Adrenal gland (tissue), 12 donors: ENCODE measurements around the gene SSR1. TPM values are rescaled to one million over a fixed set of nuclear protein-coding genes. Genes with fewer than 3 reads are reported as not detected.

Source experiments
- DNase-seq, 7 donors: peaks; one replicate each; pipeline ENCODE4 v3.0.0-alpha.2; 2019 to 2020
- H3K27ac ChIP-seq, 5 donors: fragments of 200-600 bp; sonication (generic) in 4 of 5; 1 replicate in 3 of 5; 2 replicates in 2 of 5; pipeline versions ENCODE4 v1.5.1 to v1.8.0; 2016 to 2020; ENCODE audit warnings: mild to moderate bottlenecking in 1 of 5
- H3K27me3 ChIP-seq: fragments of 200-600 bp; 2 replicates; pipeline ENCODE4 v1.8.0; 2021
- H3K36me3 ChIP-seq, 2 donors: fragments of 200-600 bp; replicated peaks in 1 of 2; 1 replicate in 1 of 2; 2 replicates in 1 of 2; pipeline versions ENCODE4 v1.5.1 to v1.8.0; 2018 to 2022
- H3K4me1 ChIP-seq, 2 donors: fragments of 200-600 bp; replicated peaks in 1 of 2; 1 replicate in 1 of 2; 2 replicates in 1 of 2; pipeline versions ENCODE4 v1.5.1 to v1.8.0; 2018 to 2021
- H3K4me3 ChIP-seq, 4 donors: fragments of 200-600 bp; sonication (generic) in 3 of 4; one replicate each; pipeline ENCODE4 v1.5.1; 2016 to 2018
- H3K9me3 ChIP-seq, 3 donors: fragments of 200-600 bp; sonication (generic) in 1 of 3; replicated peaks in 1 of 3; 1 replicate in 2 of 3; 2 replicates in 1 of 3; pipeline versions ENCODE4 v1.5.1 to v1.8.0; 2016 to 2021
- POLR2A ChIP-seq, 2 donors: fragments of 450-650 bp; IDR thresholded peaks; one replicate each; pipeline ENCODE4 v1.6.1; 2017; ENCODE audit warnings: antibody characterized with exemption in 2 of 2, mild to moderate bottlenecking in 2 of 2, moderate library complexity in 1 of 2
- WGBS, 4 donors: extraction: QIAGEN DNeasy Blood & Tissue Kit in 2 of 4; methylation state at CpG; one replicate each; pipeline versions ENCODE4 v1.1.5 to v1.1.7; 2013 to 2017; 5-methylcytosine and 5-hydroxymethylcytosine counted together
- intact Hi-C, 2 donors: fragments of 100-400 bp; cut with DNase I; formaldehyde crosslinking; loops; one replicate each; pipeline versions ENCODE4 v1.14.1 to v1.15.0; 2022 to 2023
- polyA plus RNA-seq, 3 donors: library from polyadenylated mRNA; stranded (reverse); fragments of 200-250 nt in 2 of 3; fragments of 350-450 nt in 1 of 3; fragmentation: Illumina TruSeq in 1 of 3; extraction: RNeasy Lipid Tissue Mini Kit (QIAGEN cat#74804) in 1 of 3; gene quantifications; one replicate each; pipeline ENCODE4 v1.2.3, GENCODE V29; 2013 to 2014
- total RNA-seq, 9 donors: library from RNA; depleted of rRNA in 4 of 9; stranded (reverse); fragments of >200 nt in 4 of 9; fragments of 120-200 nt in 1 of 9; fragmentation: NEBNext Ultra II Directional in 1 of 9; extraction: Animal tissue kit (Norgen Biotek cat#: 25700) in 1 of 9; gene quantifications; one replicate each; pipeline versions ENCODE4 v1.1.0 to v1.2.4, GENCODE V29; 2013 to 2023
- TF ChIP-seq, protein P1 (sequence below), 6 experiments: fragments of 450-650 bp in 4 of 6; fragments of 200-600 bp in 2 of 6; sonication (generic) in 1 of 6; IDR thresholded peaks; 1 replicate in 5 of 6; 2 replicates in 1 of 6; pipeline versions ENCODE4 v1.5.1 to v1.8.0; 2016 to 2021; ENCODE audit warnings: antibody characterized with exemption in 6 of 6, mild to moderate bottlenecking in 2 of 6, moderate library complexity in 1 of 6
- donor health status: healthy with polysubstance abuse.
- donor health status: Bipolar disorder and iron deficiency.
- donor health status: DM: yes; HTN: yes; CAD: no.
- donor health status: DM: no; HTN: no; CAD: no.
- donor health status: DM: no; HTN: no; CAD: no.
- donor health status: DM: yes; HTN: yes; CAD: no.

The SSR1 gene
- total and polyA plus RNA-seq, 12 donors: 9.7 to 281 (median 96.3) TPM

DNA sequence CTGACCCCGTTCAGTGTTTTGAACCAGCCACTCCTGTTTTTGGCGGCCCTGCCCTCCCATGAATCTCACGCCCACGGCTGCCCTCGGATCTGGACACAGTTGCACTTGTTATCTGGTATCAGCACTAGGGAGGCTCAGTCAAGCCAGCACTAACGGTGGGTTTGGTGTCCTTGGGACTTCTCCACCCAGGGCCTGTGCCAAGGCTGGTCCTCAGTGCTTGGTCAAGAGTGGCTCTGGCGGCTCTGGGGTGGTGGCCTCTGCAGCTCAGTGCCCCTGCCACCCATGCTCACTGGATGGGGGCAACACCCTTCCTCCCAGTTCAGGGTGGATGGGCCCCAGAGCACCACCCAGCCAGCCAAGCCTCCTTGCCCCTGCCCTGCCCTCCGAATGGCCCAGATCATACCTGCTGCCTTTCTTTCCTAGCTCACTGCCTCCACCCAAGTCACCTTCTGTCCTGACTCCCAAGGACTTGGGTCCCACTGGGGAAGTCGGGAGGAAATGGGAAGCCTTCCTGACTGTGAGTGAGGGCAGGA, 54.7 kb downstream of the SSR1 start:
- no peak for TF ChIP-seq POLR2A (IDR thresholded peaks at IDR 0.05)
- TF ChIP-seq, protein P1, sequence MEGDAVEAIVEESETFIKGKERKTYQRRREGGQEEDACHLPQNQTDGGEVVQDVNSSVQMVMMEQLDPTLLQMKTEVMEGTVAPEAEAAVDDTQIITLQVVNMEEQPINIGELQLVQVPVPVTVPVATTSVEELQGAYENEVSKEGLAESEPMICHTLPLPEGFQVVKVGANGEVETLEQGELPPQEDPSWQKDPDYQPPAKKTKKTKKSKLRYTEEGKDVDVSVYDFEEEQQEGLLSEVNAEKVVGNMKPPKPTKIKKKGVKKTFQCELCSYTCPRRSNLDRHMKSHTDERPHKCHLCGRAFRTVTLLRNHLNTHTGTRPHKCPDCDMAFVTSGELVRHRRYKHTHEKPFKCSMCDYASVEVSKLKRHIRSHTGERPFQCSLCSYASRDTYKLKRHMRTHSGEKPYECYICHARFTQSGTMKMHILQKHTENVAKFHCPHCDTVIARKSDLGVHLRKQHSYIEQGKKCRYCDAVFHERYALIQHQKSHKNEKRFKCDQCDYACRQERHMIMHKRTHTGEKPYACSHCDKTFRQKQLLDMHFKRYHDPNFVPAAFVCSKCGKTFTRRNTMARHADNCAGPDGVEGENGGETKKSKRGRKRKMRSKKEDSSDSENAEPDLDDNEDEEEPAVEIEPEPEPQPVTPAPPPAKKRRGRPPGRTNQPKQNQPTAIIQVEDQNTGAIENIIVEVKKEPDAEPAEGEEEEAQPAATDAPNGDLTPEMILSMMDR (IDR thresholded peaks at IDR 0.05): no peak
- H3K36me3 ChIP-seq: no peaks in the 10 kb centered on the region
- 71 to 86% (median 75%) methylated on average over 6 to 9 of the region's 9 CpGs for WGBS, 4 donors
- H3K27ac ChIP-seq: no peak overlapping the region
- peaks cover 12 to 24% of the 10 kb centered on the region in 2 donors for H3K4me1 ChIP-seq
- no peaks in the 10 kb centered on the region for H3K27me3 ChIP-seq
- H3K4me3 ChIP-seq: no peak overlapping the region
- intact Hi-C loops: no loop called here
- peaks cover 0 to 8% (median 0%) of the 10 kb centered on the region in 3 donors for H3K9me3 ChIP-seq
- DNase-seq: peak in 1 of 7 donors; percentile 4

DNA sequence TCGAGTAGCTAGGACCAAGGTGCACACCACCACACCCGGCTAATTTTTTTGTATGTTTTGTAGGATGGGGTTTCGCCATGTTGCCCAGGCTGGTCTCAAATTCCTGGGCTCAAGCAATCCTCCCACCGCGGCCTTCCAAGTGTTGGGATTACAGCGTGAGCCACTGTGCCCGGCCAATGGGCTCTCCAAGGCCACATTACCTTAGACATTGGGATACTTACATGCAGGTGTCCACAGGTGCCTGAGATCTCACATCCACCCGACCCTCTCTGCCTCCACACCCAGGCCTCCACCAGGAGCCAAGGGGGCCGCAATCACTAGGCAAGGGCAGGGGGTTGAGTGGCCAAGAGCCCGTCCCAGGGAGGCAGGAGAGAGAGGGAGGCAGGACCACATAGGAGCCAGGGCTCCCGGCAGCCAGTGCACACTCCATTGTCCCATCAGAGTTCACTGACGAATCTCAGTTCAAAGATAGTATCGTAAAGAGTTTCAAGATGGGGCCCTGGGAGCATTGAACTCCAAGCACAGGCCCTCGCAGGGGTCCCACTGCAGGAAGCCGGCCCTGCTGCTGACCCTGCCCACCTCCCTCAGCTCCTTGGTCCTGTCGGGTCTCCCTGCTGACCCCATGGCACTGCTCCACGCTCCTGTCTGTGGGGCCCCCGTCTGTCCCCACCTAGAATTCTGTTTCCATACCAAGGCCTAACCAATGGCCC, 55.3 kb downstream of the SSR1 start:
- no peak for DNase-seq
- Histone ChIP-seq H3K27ac (no peak overlapping the region), H3K27me3 (no peaks in the 10 kb centered on the region), H3K9me3 (peaks cover 0 to 8% (median 0%) of the 10 kb centered on the region in 3 donors), H3K4me3 (no peak overlapping the region), H3K4me1 (peaks cover 12 to 24% of the 10 kb centered on the region in 2 donors), H3K36me3 (no peaks in the 10 kb centered on the region)
- 89 to 96% (median 95%) methylated on average over 13 to 18 of the region's 18 CpGs for WGBS, 4 donors
- TF ChIP-seq, protein P1 (IDR thresholded peaks at IDR 0.05): no peak
- TF ChIP-seq POLR2A (IDR thresholded peaks at IDR 0.05): no peak
- intact Hi-C loops: no loop called here

DNA sequence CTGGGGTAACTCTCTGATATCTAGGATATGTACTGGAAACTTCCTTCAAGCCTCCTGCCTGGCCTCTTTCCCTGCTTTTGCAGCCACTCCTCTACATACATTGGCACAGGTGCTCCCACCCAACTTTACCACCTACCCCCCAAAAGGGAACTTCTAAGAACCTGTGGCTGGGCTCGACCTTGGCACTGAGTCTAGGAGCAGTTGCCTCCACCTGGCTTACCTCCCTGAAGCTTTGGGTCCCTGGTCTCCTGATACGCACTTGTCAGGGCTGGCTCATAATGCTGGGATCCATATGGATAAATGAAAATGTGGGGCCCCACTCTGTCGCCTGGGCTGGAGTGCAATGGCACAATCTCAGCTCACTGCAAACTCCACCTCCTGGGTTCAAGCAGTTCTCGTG, 56.2 kb downstream of the SSR1 start:
- intact Hi-C loops: no loop called here
- 89 to 97% (median 95%) methylated on average over 4 of the region's 4 CpGs for WGBS, 4 donors
- H3K4me1 ChIP-seq: peaks cover 9 to 21% of the 10 kb centered on the region in 2 donors
- no peak for DNase-seq
- H3K36me3 ChIP-seq: no peaks in the 10 kb centered on the region
- TF ChIP-seq, protein P1 (IDR thresholded peaks at IDR 0.05): no peak
- TF ChIP-seq POLR2A (IDR thresholded peaks at IDR 0.05): no peak
- H3K9me3 ChIP-seq: peaks cover 0 to 8% (median 0%) of the 10 kb centered on the region in 3 donors
- no peak overlapping the region for H3K4me3 ChIP-seq
- no peak overlapping the region for H3K27ac ChIP-seq
- no peaks in the 10 kb centered on the region for H3K27me3 ChIP-seq

DNA sequence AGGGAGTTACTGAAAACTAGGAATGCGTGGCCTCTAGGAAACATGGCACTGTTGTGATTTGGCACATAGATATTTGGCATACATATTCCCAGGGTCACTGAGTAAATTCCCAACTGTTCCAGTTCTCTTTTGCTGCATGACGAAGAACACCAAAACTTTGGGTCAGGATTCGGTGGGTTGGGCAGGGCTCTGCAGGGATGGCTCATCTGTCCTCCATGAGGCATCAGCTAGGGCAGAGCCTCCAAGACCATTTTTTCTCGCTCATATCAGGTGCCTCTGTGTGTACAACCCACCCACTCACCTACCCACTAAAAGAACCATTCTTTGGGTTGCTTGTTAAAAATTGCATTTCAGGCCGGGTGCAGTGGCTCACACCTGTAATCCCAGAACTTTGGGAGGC, 57.1 kb downstream of the SSR1 start:
- DNase-seq: no peak
- Histone ChIP-seq H3K27me3 (no peaks in the 10 kb centered on the region), H3K4me3 (no peak overlapping the region), H3K36me3 (no peaks in the 10 kb centered on the region), H3K9me3 (peaks cover 0 to 8% (median 0%) of the 10 kb centered on the region in 3 donors), H3K27ac (peak overlapping the region in 3 of 5 donors; percentile 24 to 82 (median 71)), H3K4me1 (peaks cover 5 to 17% of the 10 kb centered on the region in 2 donors)
- TF ChIP-seq, protein P1 (IDR thresholded peaks at IDR 0.05): no peak
- no peak for TF ChIP-seq POLR2A (IDR thresholded peaks at IDR 0.05)
- intact Hi-C loops: no loop called here
- WGBS, 4 donors: 93 to 96% (median 94%) methylated on average over 5 of the region's 5 CpGs
